IMR-90 (cell line): ENCODE data around the gene CDH23. TPM values are rescaled to one million over a fixed set of nuclear protein-coding genes. Genes with fewer than 3 reads are reported as not detected.

Source experiments
- ATAC-seq: fragments of 200-7000 bp; cut with Tn5 transposase; 2 replicates; pipeline ENCODE4 v1.9.1; 2020; ENCODE audit warnings: low read depth, mild to moderate bottlenecking, moderate library complexity
- BruUV-seq: library from RNA; stranded (reverse); fragments of 400-500 nt; replicated peaks from 2 replicates; lab custom pipeline; 2021; lab: Mats Ljungman, UMichigan
- CTCF ChIA-PET: fragments of 300-600 bp; formaldehyde crosslinking; extraction: SDS; loops from one replicate; lab custom pipeline; 2021; ENCODE audit warnings: antibody characterized with exemption; lab: Yijun Ruan, JAX
- POLR2A ChIA-PET: fragments of 300-600 bp; sonication (Branson Sonifier 250); formaldehyde crosslinking; loops from one replicate; lab custom pipeline; 2022; ENCODE audit warnings: antibody characterized with exemption; ENCODE audit not compliant: unreplicated experiment; lab: Charles Lee
- DNase-seq: peaks from one replicate; pipeline ENCODE4 v3.0.0; 2013
- H2AFZ ChIP-seq: replicated peaks from 2 replicates; pipeline ENCODE3; 2013; ENCODE audit warnings: low read length, mild to moderate bottlenecking; ENCODE audit not compliant: poor library complexity
- H2AK5ac ChIP-seq: 2 replicates; pipeline ENCODE4 v1.6.1; 2013; ENCODE audit warnings: low read depth, low read length, inconsistent platforms
- H2AK9ac ChIP-seq: replicated peaks from 2 replicates; pipeline ENCODE3; 2013; ENCODE audit warnings: mild to moderate bottlenecking, low read depth, low read length, moderate library complexity; ENCODE audit not compliant: poor library complexity
- H2BK120ac ChIP-seq: 2 replicates; pipeline ENCODE4 v1.6.1; 2013; ENCODE audit warnings: low read depth, low read length, inconsistent platforms
- H2BK15ac ChIP-seq: 3 replicates; pipeline ENCODE4 v1.6.1; 2013; ENCODE audit warnings: low read depth, low read length, inconsistent platforms
- H2BK20ac ChIP-seq: 2 replicates; pipeline ENCODE4 v1.6.1; 2013; ENCODE audit warnings: low read depth, mild to moderate bottlenecking, inconsistent platforms, low read length, moderate library complexity
- H2BK5ac ChIP-seq: 2 replicates; pipeline ENCODE4 v1.6.1; 2013; ENCODE audit warnings: mild to moderate bottlenecking, low read depth, low read length, inconsistent platforms; ENCODE audit not compliant: poor library complexity, severe bottlenecking
- H3K14ac ChIP-seq: replicated peaks from 2 replicates; pipeline ENCODE4 v1.6.1; 2013; ENCODE audit warnings: low read depth, low read length, inconsistent platforms
- H3K18ac ChIP-seq: 2 replicates; pipeline ENCODE4 v1.6.1; 2013; ENCODE audit warnings: low read depth, low read length, control low read depth
- H3K23ac ChIP-seq: 2 replicates; pipeline ENCODE4 v1.6.1; 2013; ENCODE audit warnings: low read depth, low read length, inconsistent platforms
- H3K27ac ChIP-seq: 2 replicates; pipeline ENCODE4 v1.5.1; 2013; ENCODE audit warnings: mild to moderate bottlenecking, control low read depth, low read length; ENCODE audit not compliant: insufficient read depth
- H3K27me3 ChIP-seq: 2 replicates; pipeline ENCODE4 v1.6.1; 2013; ENCODE audit warnings: low read length; ENCODE audit not compliant: control insufficient read depth, insufficient read depth
- H3K36me3 ChIP-seq: 2 replicates; pipeline ENCODE4 v1.6.1; 2013; ENCODE audit warnings: low read length, mixed read lengths; ENCODE audit not compliant: control insufficient read depth, insufficient read depth
- H3K4ac ChIP-seq: 2 replicates; pipeline ENCODE4 v1.6.1; 2013; ENCODE audit warnings: low read depth, low read length, inconsistent platforms
- H3K4me1 ChIP-seq: 2 replicates; pipeline ENCODE4 v1.6.1; 2013; ENCODE audit warnings: low read length, mixed read lengths; ENCODE audit not compliant: control insufficient read depth, insufficient read depth
- H3K4me2 ChIP-seq: 2 replicates; pipeline ENCODE4 v1.6.1; 2013; ENCODE audit warnings: low read depth, mild to moderate bottlenecking, control low read depth, low read length, moderate library complexity
- H3K4me3 ChIP-seq: 2 replicates; pipeline ENCODE4 v1.5.1; 2013; ENCODE audit warnings: low read depth, mild to moderate bottlenecking, control low read depth, low read length, moderate library complexity; ENCODE audit not compliant: insufficient read depth
- H3K56ac ChIP-seq: 2 replicates; pipeline ENCODE4 v1.6.1; 2013; ENCODE audit warnings: low read length, inconsistent platforms; ENCODE audit not compliant: insufficient read depth; ENCODE audit errors: extremely low read depth
- H3K79me1 ChIP-seq, 2 experiments: 2 replicates each; pipeline ENCODE4 v1.6.1; 2013; ENCODE audit warnings: low read length in 2 of 2, inconsistent platforms in 1 of 2, low read depth in 1 of 2
- H3K9ac ChIP-seq: 2 replicates; pipeline ENCODE4 v1.6.1; 2013; ENCODE audit warnings: low read depth, low read length, control low read depth
- H3K9me1 ChIP-seq: 2 replicates; pipeline ENCODE4 v1.6.1; 2013; ENCODE audit warnings: low read length, inconsistent platforms; ENCODE audit not compliant: insufficient read depth
- H3K9me3 ChIP-seq: 2 replicates; pipeline ENCODE4 v1.6.1; 2013; ENCODE audit warnings: low read length; ENCODE audit not compliant: control insufficient read depth, insufficient read depth
- H4K20me1 ChIP-seq: 2 replicates; pipeline ENCODE4 v1.6.1; 2013; ENCODE audit warnings: low read length, inconsistent platforms; ENCODE audit not compliant: insufficient read depth
- H4K5ac ChIP-seq: 2 replicates; pipeline ENCODE4 v1.6.1; 2013; ENCODE audit warnings: mild to moderate bottlenecking, low read depth, low read length, control low read depth
- H4K8ac ChIP-seq, 2 experiments: 2 replicates each; pipeline ENCODE4 v1.6.1; 2013; ENCODE audit warnings: low read depth in 2 of 2, low read length in 2 of 2, control low read depth in 1 of 2, inconsistent platforms in 1 of 2
- H4K91ac ChIP-seq: 2 replicates; pipeline ENCODE4 v1.6.1; 2013; ENCODE audit warnings: low read depth, low read length, inconsistent platforms; ENCODE audit not compliant: insufficient read depth
- ELK1 ChIP-seq: fragments of 150-350 bp; IDR thresholded peaks from 2 replicates; pipeline ENCODE4 v1.6.1; 2016; ENCODE audit warnings: low read depth, mild to moderate bottlenecking, low read length, moderate library complexity, borderline replicate concordance
- WGBS, 2 experiments: methylation state at CpG; one replicate each; pipeline versions ENCODE4 v1.1.5 to v1.1.7; 2013; ENCODE audit warnings: missing lambda C conversion rate in 2 of 2; ENCODE audit not compliant: insufficient read length in 1 of 2; ENCODE audit errors: extremely low coverage in 2 of 2; 5-methylcytosine and 5-hydroxymethylcytosine counted together
- dilution Hi-C: fragments of 300-500 bp; cut with HindIII; formaldehyde crosslinking; loops from one replicate; pipeline ENCODE4 v1.14.3; 2018; ENCODE audit warnings: low sequenced_read_pairs; ENCODE audit not compliant: unreplicated experiment
- in situ Hi-C: fragments of 300-500 bp; cut with MboI; formaldehyde crosslinking; loops from 3 replicates; pipeline ENCODE4 v1.14.3; 2019; ENCODE audit warnings: low sequenced_read_pairs, inconsistent platforms, mixed read lengths
- intact Hi-C: fragments of 100-400 bp; cut with micrococcal nuclease; formaldehyde crosslinking; loops from 2 replicates; pipeline ENCODE4 v1.10.0; 2022
- polyA plus RNA-seq, 3 experiments: library from polyadenylated mRNA; depleted of rRNA; stranded (reverse); fragments of >200 nt; gene quantifications; 2 replicates each; pipeline ENCODE4 v1.2.3, GENCODE V29; 2012; ENCODE audit warnings: low replicate concordance in 1 of 3
- total RNA-seq: library from RNA; depleted of rRNA; stranded (reverse); fragments of >200 nt; gene quantifications from 2 replicates; pipeline ENCODE4 v1.2.3, GENCODE V29; 2012

Gene CDH23
- total and polyA plus RNA-seq, 2 of the 4 experiments (the other 2 are of a cell fraction), result under 0.01 to 0.03 TPM

GRCh38 chr10:71474702-71475242 is 78.1 kb downstream of the CDH23 start:
- H2AFZ ChIP-seq, result no peak overlapping the region
- no peaks in the 10 kb centered on the region for H3K79me1 ChIP-seq
- WGBS, 2 experiments, result 60% methylated on average over 1 of the region's 7 CpGs; no CpG with 5 or more reads in 1 of the 2 experiments
- no peaks in the 10 kb centered on the region for H3K9me1 ChIP-seq
- dilution Hi-C loops (no loop called here), intact Hi-C loops (no loop called here), in situ Hi-C loops (no loop called here)
- no peak overlapping the region for H3K27ac ChIP-seq
- no peak overlapping the region for H3K14ac ChIP-seq
- H4K5ac ChIP-seq, result no peak overlapping the region
- no peak overlapping the region for H2AK5ac ChIP-seq
- no peak overlapping the region for H3K23ac ChIP-seq
- no peak overlapping the region for H3K9ac ChIP-seq
- no peaks in the 10 kb centered on the region for H4K20me1 ChIP-seq
- H3K4me1 ChIP-seq, result no peaks in the 10 kb centered on the region
- H3K4me2 ChIP-seq, result no peak overlapping the region
- no peak overlapping the region for H2BK120ac ChIP-seq
- POLR2A ChIA-PET, result no interaction called here
- no peaks in the 10 kb centered on the region for H3K36me3 ChIP-seq
- TF ChIP-seq ELK1, result no peak
- no peak overlapping the region for H2BK15ac ChIP-seq
- H2AK9ac ChIP-seq, result no peak overlapping the region
- H4K91ac ChIP-seq, result no peak overlapping the region
- H2BK5ac ChIP-seq, result no peak overlapping the region
- H3K4me3 ChIP-seq, result no peak overlapping the region
- H4K8ac ChIP-seq, result no peak overlapping the region
- DNase-seq, result no peak
- no peak overlapping the region for H3K4ac ChIP-seq
- no peak overlapping the region for H3K18ac ChIP-seq
- no peaks in the 10 kb centered on the region for H3K9me3 ChIP-seq
- BruUV-seq, result no TSS peak
- no peak overlapping the region for H3K56ac ChIP-seq
- no peak overlapping the region for H2BK20ac ChIP-seq
- ATAC-seq, result no peak
- peaks cover 30% of the 10 kb centered on the region for H3K27me3 ChIP-seq
- CTCF ChIA-PET, result no interaction called here
